SH-SY5Y (cell line): ENCODE results near the gene MTCP1.

ENCODE experiments used
- GATA2 ChIP-seq: IDR thresholded peaks from 2 replicates; pipeline ENCODE4 v1.6.1; 2011; ENCODE audit warnings: mild to moderate bottlenecking, low read depth, low read length
- GATA3 ChIP-seq: IDR thresholded peaks from 2 replicates; pipeline ENCODE4 v1.6.1; 2011; ENCODE audit warnings: low read depth, mild to moderate bottlenecking, low read length, moderate library complexity

- no peak for TF ChIP-seq GATA3
- no peak for TF ChIP-seq GATA2
These were observed 37.5 kb upstream of the MTCP1 start for GRCh38 chrX:155108427-155108826.
